ENCODE measurements around the gene PGA3. TPM values are rescaled to one million over a fixed set of nuclear protein-coding genes. Genes with fewer than 3 reads are reported as not detected.

The PGA3 gene
- total and polyA plus RNA-seq, 2 of the 8 experiments (the other 6 are each of a cell fraction or from before 2014, with no cell fraction given): not detected

GRCh38 chr11:61172888-61173287, 30.4 kb upstream of the PGA3 start:
- 94% methylated on average over 3 of the region's 3 CpGs; no CpG with 5 or more reads in 1 of the 2 experiments for WGBS, 2 experiments (ENCODE audit: extremely low coverage in 1 of 2, insufficient coverage in 1 of 2, insufficient read length in 1 of 2, insufficient replicate concordance in 2 of 2, low coverage in 1 of 2, low lambda C conversion rate in 2 of 2, missing lambda C conversion rate in 1 of 2)
- Histone ChIP-seq H3K27me3 (replicated peaks in 1 of 4; ENCODE audit: control insufficient read depth in 3 of 4, extremely low read depth in 1 of 4, insufficient read depth in 3 of 4, low read length in 3 of 4) (0 out of 7 replicates have a peak, but pooled peaks cover 0 to 3% (median 0%) of the 10 kb centered on the region in 4 experiments), H3K9ac (replicated peaks in 1 of 4; ENCODE audit: extremely low read depth in 1 of 4, low read depth in 3 of 4, low read length in 3 of 4) (no peak overlapping the region), H3K4ac (replicated peaks; ENCODE audit: insufficient read length, low read depth, low read length) (no peak overlapping the region), H4K8ac (ENCODE audit: extremely low read depth, insufficient read depth, low read length) (no peak overlapping the region), H3K36me3 (ENCODE audit: control insufficient read depth in 2 of 4, insufficient read depth in 4 of 4, low read length in 3 of 4) (no peaks in the 10 kb centered on the region), H3K23me2 (ENCODE audit: low read depth, low read length) (no peaks in the 10 kb centered on the region), H3K4me3 (ENCODE audit: extremely low read depth in 1 of 4, insufficient read depth in 2 of 4, low read depth in 3 of 4, low read length in 4 of 4) (no peak overlapping the region), H2AFZ (ENCODE audit: low read length) (no peak overlapping the region), H3K4me1 (replicated peaks in 1 of 4; ENCODE audit: control insufficient read depth in 3 of 4, insufficient read depth in 4 of 4, low read length in 3 of 4) (no peaks in the 10 kb centered on the region), H3K23ac (ENCODE audit: insufficient read length) (no peak overlapping the region), H3K9me3 (ENCODE audit: insufficient read depth in 2 of 2, low read depth in 1 of 2, low read length in 1 of 2) (0 out of 4 replicates have a peak, but pooled peaks cover 0 to 3% of the 10 kb centered on the region in 2 experiments), H2BK20ac (ENCODE audit: low read length) (no peak overlapping the region), H4K5ac (ENCODE audit: insufficient read length, low read depth, low read length) (no peak overlapping the region), H3K18ac (ENCODE audit: extremely low read depth, low read length) (no peak overlapping the region), H2BK5ac (ENCODE audit: low read depth, low read length) (no peak overlapping the region), H4K91ac (replicated peaks; ENCODE audit: insufficient read length, low read length) (no peak overlapping the region), H2BK120ac (replicated peaks; ENCODE audit: low read depth, low read length) (no peak overlapping the region), H3K79me2 (ENCODE audit: control insufficient read depth in 1 of 2, insufficient read depth in 2 of 2, low read length in 2 of 2) (no peaks in the 10 kb centered on the region), H3K14ac (ENCODE audit: insufficient read length) (no peak overlapping the region), H3K79me1 (ENCODE audit: low read depth, low read length) (no peaks in the 10 kb centered on the region), H3K27ac (ENCODE audit: low read depth, low read length) (no peak overlapping the region), H2AK5ac (ENCODE audit: low read depth, low read length) (no peak overlapping the region), H2BK15ac (ENCODE audit: low read length) (no peak overlapping the region), H3K4me2 (ENCODE audit: insufficient read depth in 1 of 2, low read depth in 2 of 2, low read length in 2 of 2) (no peak overlapping the region), H2BK12ac (ENCODE audit: low read depth, low read length) (no peak overlapping the region), H3K56ac (replicated peaks; ENCODE audit: insufficient read length, low read depth, low read length) (no peak overlapping the region), H4K20me1 (replicated peaks in 1 of 2; ENCODE audit: control insufficient read depth in 1 of 2, insufficient read depth in 2 of 2, low read length in 2 of 2) (peaks cover 0 to 1% of the 10 kb centered on the region in 2 experiments)
- DNase-seq (ENCODE audit: low read depth in 1 of 2, low spot score in 2 of 2) (no peak), FAIRE-seq (no peak)
- ChIA-PET POLR2A (ENCODE audit: partially characterized antibody) (no interaction called here), CTCF (ENCODE audit: partially characterized antibody) (interaction anchor here (2.3 kb wide), 1 partner anchor 14 kb away, joined by 9 read pairs; no protein-coding TSS in a partner anchor)
- TF ChIP-seq GTF2F1 (IDR thresholded peaks at IDR 0.05; ENCODE audit: borderline replicate concordance, low read depth, low read length) (no peak), EP300 (IDR thresholded peaks at IDR 0.05; ENCODE audit: borderline replicate concordance in 1 of 2, low read depth in 2 of 2, low read length in 2 of 2) (no peak), SUZ12 (IDR thresholded peaks at IDR 0.05; ENCODE audit: low read length) (no peak), JUND (IDR thresholded peaks at IDR 0.05; ENCODE audit: low read length) (no peak), CHD2 (IDR thresholded peaks at IDR 0.05; ENCODE audit: low read length) (no peak), TAF1 (IDR thresholded peaks at IDR 0.05; ENCODE audit: low read depth, low read length) (no peak), E2F6 (IDR thresholded peaks at IDR 0.05) (no peak), ATF3 (IDR thresholded peaks at IDR 0.05; ENCODE audit: insufficient read depth, low read depth, low read length) (no peak), CHD1 (IDR thresholded peaks at IDR 0.05; ENCODE audit: low read depth, low read length) (no peak), USF2 (IDR thresholded peaks at IDR 0.05; ENCODE audit: low read length) (no peak), TCF12 (IDR thresholded peaks at IDR 0.05; ENCODE audit: low read depth, low read length) (no peak), CEBPB (IDR thresholded peaks at IDR 0.05; ENCODE audit: low read depth, low read length) (no peak)

Data from H1 (cell line).